Type B pancreatic cell (in vitro differentiated cells): ENCODE results near the gene TRAF3IP1. TPM values are rescaled to one million over a fixed set of nuclear protein-coding genes. Genes with fewer than 3 reads are reported as not detected.

ENCODE experiments used
- DNase-seq: peaks from one replicate; pipeline ENCODE4 v3.0.0; 2021; ENCODE audit warnings: mixed read lengths; ENCODE audit not compliant: unreplicated experiment; ENCODE audit errors: extremely low spot score
- H3K27ac Mint-ChIP-seq: 2 replicates; pipeline ENCODE4 v1.8.0; 2021; ENCODE audit warnings: mild to moderate bottlenecking, mixed read lengths
- H3K27me3 Mint-ChIP-seq: 2 replicates; pipeline ENCODE4 v1.8.0; 2021; ENCODE audit warnings: mixed read lengths
- H3K36me3 Mint-ChIP-seq: 2 replicates; pipeline ENCODE4 v1.8.0; 2021; ENCODE audit warnings: mixed read lengths
- H3K4me1 Mint-ChIP-seq: one replicate; pipeline ENCODE4 v1.8.0; 2021; ENCODE audit warnings: mixed read lengths; ENCODE audit not compliant: unreplicated experiment
- H3K4me3 Mint-ChIP-seq: 2 replicates; pipeline ENCODE4 v1.8.0; 2021; ENCODE audit warnings: mild to moderate bottlenecking, mixed read lengths
- H3K9me3 Mint-ChIP-seq: 2 replicates; pipeline ENCODE4 v1.8.0; 2021; ENCODE audit warnings: mixed read lengths
- total RNA-seq: library from RNA; stranded (reverse); gene quantifications from 2 replicates; pipeline ENCODE4 v1.2.1, GENCODE V29; 2021; ENCODE audit warnings: low replicate concordance
- TF ChIP-seq, protein P1 (sequence below): fragments of 200-600 bp; sonication (generic); conservative IDR thresholded peaks from 2 replicates; pipeline ENCODE4 v1.5.0; 2021; ENCODE audit warnings: antibody characterized with exemption, mild to moderate bottlenecking

TRAF3IP1 gene
- total RNA-seq, 1 donor from 2014 or later: 20.9 TPM

DNA sequence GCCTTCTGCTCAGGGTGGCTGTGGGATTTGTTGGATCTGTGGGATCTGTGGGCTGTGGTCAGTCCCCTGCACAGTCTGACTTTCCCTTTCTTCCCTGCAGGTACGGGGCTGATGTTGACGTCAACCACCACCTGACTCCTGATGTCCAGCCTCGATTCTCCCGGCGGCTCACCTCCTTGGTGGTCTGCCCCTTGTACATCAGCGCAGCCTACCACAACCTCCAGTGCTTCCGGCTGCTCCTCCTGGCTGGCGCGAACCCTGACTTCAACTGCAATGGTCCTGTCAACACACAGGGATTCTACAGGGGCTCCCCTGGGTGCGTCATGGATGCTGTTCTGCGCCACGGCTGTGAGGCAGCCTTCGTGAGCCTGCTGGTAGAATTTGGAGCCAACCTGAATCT is 123.9 kb downstream of the TRAF3IP1 start:
- TF ChIP-seq, protein P1, sequence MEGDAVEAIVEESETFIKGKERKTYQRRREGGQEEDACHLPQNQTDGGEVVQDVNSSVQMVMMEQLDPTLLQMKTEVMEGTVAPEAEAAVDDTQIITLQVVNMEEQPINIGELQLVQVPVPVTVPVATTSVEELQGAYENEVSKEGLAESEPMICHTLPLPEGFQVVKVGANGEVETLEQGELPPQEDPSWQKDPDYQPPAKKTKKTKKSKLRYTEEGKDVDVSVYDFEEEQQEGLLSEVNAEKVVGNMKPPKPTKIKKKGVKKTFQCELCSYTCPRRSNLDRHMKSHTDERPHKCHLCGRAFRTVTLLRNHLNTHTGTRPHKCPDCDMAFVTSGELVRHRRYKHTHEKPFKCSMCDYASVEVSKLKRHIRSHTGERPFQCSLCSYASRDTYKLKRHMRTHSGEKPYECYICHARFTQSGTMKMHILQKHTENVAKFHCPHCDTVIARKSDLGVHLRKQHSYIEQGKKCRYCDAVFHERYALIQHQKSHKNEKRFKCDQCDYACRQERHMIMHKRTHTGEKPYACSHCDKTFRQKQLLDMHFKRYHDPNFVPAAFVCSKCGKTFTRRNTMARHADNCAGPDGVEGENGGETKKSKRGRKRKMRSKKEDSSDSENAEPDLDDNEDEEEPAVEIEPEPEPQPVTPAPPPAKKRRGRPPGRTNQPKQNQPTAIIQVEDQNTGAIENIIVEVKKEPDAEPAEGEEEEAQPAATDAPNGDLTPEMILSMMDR: no peak
- Mint-ChIP-seq H3K9me3 (no peaks in the 10 kb centered on the region), H3K27me3 (no peaks in the 10 kb centered on the region), H3K36me3 (peaks cover 27% of the 10 kb centered on the region), H3K4me3 (no peak overlapping the region), H3K4me1 (peaks cover 22% of the 10 kb centered on the region), H3K27ac (no peak overlapping the region)
- no peak for DNase-seq

DNA sequence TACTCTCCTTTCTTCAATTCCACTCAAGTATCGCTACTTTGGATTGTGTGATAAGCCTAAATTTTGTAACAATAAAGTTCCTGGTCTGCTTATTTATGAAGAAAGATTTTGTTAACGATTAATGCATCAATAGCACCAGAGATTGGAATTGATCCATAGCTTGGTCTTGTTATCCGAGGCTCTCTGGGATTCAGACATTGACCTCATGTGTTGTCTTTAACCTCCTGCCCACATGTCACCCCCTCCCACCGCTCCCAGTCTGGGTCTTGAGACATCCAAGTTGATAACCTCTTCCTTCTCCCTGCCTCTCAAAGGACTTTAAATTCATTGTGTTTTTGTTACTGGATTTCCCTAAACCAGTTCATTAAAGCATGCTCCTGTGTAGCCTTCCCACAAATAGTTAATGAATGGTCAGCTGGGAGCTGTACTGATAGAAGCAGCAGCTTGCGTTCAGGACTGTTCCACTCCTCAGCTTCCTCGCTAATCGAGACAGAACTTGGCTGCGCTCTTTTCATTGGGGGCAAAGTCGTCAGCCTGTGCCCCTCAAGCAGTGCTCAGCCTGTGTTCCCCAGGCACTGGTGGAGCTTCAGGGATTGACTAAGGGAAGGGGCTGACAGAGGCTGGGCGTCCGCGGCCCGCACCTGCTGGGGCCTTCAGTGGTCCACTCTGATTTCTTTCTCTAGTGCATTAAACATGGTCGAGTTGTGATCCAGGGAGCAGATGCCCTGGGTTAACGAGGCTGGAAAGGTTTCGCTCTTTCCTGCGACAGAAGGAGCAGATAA is 125.3 kb downstream of the TRAF3IP1 start:
- peaks cover 35% of the 10 kb centered on the region for H3K36me3 Mint-ChIP-seq
- no peaks in the 10 kb centered on the region for H3K9me3 Mint-ChIP-seq
- TF ChIP-seq, protein P1: no peak
- no peaks in the 10 kb centered on the region for H3K27me3 Mint-ChIP-seq
- H3K27ac Mint-ChIP-seq: no peak overlapping the region
- H3K4me3 Mint-ChIP-seq: no peak overlapping the region
- H3K4me1 Mint-ChIP-seq: peaks cover 10% of the 10 kb centered on the region
- no peak for DNase-seq

DNA sequence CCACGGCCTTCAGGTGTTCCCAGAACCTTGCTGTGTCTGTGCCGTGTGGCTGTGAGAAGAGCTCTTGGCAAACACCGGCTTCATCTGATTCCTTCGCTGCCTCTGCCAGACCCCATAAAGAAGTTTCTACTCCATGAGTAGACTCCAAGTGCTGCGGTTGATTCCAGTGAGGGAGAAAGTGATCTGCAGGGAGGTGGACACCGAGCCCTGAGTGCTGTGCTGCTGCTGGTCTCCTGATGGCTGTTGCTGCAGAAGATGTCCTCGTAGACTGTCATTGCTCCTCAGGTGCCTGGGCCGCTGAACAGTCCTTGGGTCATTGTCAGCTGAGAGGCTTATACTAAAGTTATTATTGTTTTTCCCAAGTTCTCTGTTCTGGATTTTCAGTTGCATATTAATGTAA is 126.1 kb downstream of the TRAF3IP1 start:
- H3K4me1 Mint-ChIP-seq: peaks cover 6% of the 10 kb centered on the region
- H3K4me3 Mint-ChIP-seq: no peak overlapping the region
- no peak overlapping the region for H3K27ac Mint-ChIP-seq
- no peaks in the 10 kb centered on the region for H3K27me3 Mint-ChIP-seq
- TF ChIP-seq, protein P1: no peak
- H3K36me3 Mint-ChIP-seq: peaks cover 41% of the 10 kb centered on the region
- H3K9me3 Mint-ChIP-seq: no peaks in the 10 kb centered on the region
- DNase-seq: no peak

DNA sequence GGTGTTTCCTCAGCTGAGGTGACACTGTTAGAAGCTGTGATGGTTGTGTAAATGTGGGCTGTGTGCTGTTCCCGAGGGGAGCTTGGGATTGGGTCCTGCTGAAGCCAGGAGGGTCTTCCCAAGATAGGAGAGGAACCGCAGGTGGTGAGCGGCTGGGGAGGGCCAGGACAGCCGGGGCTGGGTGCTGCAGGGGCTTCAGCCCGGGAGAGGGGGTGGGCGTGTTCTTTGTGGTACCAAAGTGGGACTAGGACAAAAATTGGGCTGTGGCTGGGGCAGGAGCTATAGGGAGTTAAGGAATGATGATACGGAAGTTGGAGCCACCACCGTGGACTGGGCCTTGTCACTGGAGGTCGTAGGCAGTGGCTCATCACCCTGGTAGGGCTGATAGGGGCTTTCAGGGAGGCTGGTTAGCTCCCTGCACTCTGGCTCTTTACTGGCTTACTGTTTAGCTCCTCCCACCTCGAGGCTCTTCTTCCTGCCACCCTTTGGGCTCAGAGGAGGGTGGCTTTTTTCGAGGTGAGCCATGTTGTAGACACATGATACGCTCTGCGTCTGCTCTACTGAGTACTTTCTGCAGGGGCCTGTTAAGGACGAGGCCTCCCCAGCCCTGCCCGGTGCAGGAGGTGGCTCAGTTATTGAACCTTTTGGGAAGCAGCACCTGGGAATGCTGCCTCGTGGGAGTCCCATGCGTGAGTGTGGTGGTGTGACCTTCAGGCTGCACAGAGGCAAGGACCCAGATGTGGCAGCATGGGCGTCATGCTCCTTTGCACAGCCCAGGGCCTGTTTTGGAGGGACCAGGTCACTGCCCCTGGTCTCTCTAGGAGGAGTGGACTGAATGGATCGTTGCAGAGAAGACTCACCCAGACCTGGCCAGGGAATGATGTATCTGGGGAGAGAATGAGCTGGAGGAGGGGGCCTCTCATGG is 128.0 kb downstream of the TRAF3IP1 start:
- H3K9me3 Mint-ChIP-seq: no peaks in the 10 kb centered on the region
- no peaks in the 10 kb centered on the region for H3K27me3 Mint-ChIP-seq
- H3K27ac Mint-ChIP-seq: no peak overlapping the region
- H3K4me3 Mint-ChIP-seq: no peak overlapping the region
- TF ChIP-seq, protein P1: no peak
- DNase-seq: no peak
- H3K4me1 Mint-ChIP-seq: no peaks in the 10 kb centered on the region
- peaks cover 51% of the 10 kb centered on the region for H3K36me3 Mint-ChIP-seq

DNA sequence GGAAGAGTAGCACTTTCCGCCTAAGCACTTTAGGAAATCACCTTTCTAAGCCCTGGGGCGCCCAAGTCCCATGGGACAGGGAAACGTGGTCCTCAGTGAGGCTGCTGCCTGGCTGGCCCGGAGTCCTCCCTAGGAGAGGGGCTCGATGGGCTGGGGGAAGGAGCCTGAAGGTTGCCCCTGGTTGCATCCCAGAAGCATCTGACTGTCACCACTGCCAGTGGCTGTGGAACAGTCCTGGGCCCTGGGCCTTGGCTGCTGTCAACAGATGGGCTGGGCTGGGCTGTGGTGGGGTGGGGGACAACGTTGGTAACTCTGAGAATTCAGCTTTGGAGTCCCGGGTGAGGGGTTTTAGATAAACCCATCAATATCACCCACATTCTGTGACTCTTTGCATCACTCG is 128.9 kb downstream of the TRAF3IP1 start:
- Mint-ChIP-seq H3K9me3 (no peaks in the 10 kb centered on the region), H3K4me3 (no peak overlapping the region), H3K36me3 (peaks cover 53% of the 10 kb centered on the region), H3K4me1 (no peaks in the 10 kb centered on the region), H3K27ac (no peak overlapping the region), H3K27me3 (no peaks in the 10 kb centered on the region)
- TF ChIP-seq, protein P1: no peak
- no peak for DNase-seq
